VCaP (cell line): ENCODE data around the gene ERMAP.

Source experiments
- H3K27ac ChIP-seq: fragments of 450-650 bp; 2 replicates; pipeline ENCODE4 v1.5.1; 2017
- TF ChIP-seq, protein P1 (sequence below): fragments of 450-650 bp; conservative IDR thresholded peaks from 2 replicates; pipeline ENCODE4 v1.5.1; 2017; ENCODE audit warnings: mild to moderate bottlenecking, moderate library complexity

ERMAP gene

DNA sequence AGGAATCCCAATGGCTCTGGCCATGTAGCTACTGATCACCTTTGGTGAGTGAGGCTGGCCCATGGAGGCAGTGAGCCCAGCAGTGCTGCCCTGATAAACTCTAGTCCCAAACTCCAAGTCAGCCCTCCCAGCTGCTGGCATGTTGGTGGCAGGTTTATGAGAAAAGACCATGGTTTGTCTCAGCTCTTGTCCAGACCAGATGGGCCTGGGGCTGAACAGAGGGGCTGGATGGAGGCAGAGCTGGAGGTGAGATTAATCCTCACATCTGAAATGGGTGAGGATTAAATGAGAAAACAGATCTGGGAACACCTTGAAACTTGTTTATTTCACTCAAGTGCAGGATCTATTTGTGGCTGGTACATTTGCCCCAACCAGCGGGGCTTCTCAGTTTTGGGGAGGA is 28.9 kb upstream of the ERMAP start:
- H3K27ac ChIP-seq = no peak overlapping the region
- TF ChIP-seq, protein P1, sequence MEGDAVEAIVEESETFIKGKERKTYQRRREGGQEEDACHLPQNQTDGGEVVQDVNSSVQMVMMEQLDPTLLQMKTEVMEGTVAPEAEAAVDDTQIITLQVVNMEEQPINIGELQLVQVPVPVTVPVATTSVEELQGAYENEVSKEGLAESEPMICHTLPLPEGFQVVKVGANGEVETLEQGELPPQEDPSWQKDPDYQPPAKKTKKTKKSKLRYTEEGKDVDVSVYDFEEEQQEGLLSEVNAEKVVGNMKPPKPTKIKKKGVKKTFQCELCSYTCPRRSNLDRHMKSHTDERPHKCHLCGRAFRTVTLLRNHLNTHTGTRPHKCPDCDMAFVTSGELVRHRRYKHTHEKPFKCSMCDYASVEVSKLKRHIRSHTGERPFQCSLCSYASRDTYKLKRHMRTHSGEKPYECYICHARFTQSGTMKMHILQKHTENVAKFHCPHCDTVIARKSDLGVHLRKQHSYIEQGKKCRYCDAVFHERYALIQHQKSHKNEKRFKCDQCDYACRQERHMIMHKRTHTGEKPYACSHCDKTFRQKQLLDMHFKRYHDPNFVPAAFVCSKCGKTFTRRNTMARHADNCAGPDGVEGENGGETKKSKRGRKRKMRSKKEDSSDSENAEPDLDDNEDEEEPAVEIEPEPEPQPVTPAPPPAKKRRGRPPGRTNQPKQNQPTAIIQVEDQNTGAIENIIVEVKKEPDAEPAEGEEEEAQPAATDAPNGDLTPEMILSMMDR = no peak

- TF ChIP-seq, protein P1 = no peak
- H3K27ac ChIP-seq = no peak overlapping the region
These were observed 23.1 kb upstream of the ERMAP start for GRCh38 chr1:42793824-42794223.

GRCh38 chr1:42797414-42797813 is 19.5 kb upstream of the ERMAP start:
- TF ChIP-seq, protein P1 = no peak

DNA sequence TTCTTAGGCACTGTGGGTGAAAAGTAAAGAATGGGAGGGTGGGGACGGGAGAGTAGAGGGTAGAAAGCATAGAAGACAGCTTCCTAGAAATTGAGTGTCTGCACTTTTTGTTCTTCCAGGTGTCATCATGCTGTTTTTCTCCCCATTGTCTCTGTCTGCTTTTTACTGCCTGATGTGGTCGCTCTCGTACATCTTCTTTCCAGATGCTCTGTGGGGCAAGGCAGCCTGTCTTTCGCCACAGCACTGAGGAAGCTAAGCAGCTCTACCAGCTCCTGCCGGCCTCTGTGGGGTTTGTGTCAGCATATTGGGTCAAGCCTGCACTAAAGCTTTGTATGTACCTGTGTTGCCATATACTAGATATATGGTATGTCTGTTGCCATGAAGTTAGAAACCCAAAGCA is 18.9 kb upstream of the ERMAP start:
- TF ChIP-seq, protein P1 = no peak
- H3K27ac ChIP-seq = no peak overlapping the region

More at GRCh38 chr1:42797414-42797813, 19.5 kb upstream of the ERMAP start:
- H3K27ac ChIP-seq = no peak overlapping the region

- TF ChIP-seq, protein P1 = no peak
- H3K27ac ChIP-seq = no peak overlapping the region
These were observed 15.0 kb upstream of the ERMAP start for GRCh38 chr1:42801832-42802473.

DNA sequence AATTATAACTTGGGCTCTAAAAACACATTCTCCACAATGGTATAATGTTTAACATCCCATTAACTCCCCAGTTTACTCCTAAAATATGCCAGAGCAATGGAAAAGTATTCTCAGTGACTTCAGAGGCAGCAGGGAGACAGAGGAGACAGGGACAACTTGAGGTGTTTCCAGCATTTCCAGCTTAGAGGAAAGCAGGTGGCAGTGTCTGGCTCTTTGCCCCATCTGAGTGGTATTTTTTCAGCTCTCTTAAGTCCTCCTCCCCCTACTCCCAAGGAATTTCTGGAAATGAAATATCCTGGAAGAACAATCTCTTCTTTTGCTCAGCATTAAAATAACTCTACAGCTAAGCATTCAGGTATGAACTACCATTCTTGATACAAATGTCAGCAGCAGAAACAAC is 10.8 kb upstream of the ERMAP start:
- H3K27ac ChIP-seq = no peak overlapping the region
- TF ChIP-seq, protein P1 = no peak

DNA sequence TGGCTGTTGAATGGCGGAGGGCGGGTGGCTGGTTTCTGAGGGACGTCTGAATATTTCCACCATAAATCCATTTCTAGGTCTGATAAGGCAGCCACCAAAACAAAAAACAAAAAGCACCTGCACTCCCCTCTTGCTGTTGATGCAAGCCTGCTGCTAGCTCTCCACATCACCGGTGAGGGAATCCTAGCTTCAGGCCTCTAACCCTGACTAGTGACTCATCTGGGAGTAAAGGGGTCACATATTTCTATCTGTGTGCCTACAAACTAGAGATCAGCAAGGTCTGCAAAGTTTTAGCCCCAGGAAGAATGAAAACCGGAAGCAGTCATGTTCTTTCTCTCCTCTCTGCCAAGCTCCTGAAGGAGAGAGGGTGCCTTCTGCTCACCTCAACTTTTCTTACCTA is 10.3 kb upstream of the ERMAP start:
- H3K27ac ChIP-seq = no peak overlapping the region
- TF ChIP-seq, protein P1 = no peak
